NK-92 (cell line): ENCODE data around the gene TES.
"Not testable (repeated sequence)": the region's sequence is repeated elsewhere in the genome, so short reads cannot be mapped to it uniquely, and the experiment has no call there.

Experiments
- DNase-seq: peaks from one replicate; lab custom pipeline; 2025; ENCODE audit not compliant: unreplicated experiment; lab: John Stamatoyannopoulos, UW

TES gene

DNA sequence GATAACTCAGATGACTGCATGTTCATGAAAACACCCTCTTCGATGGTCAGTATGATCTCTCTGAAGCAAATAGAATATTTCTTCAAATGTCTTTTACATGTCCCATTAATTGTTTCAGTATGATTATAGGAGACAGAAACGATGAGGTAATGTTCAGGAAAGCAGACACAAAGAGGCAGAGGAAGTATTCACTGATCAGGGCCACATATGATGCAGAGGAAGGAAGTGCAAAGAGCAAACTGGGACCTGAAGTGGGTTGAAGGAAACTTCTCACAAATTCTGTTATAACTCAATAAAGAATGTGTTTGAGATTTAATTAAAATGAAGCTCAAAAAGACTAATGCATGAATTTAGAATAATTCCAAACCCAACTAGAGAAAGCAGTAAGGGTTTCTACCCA, 70.5 kb downstream of the TES start:
- no peak for DNase-seq

DNA sequence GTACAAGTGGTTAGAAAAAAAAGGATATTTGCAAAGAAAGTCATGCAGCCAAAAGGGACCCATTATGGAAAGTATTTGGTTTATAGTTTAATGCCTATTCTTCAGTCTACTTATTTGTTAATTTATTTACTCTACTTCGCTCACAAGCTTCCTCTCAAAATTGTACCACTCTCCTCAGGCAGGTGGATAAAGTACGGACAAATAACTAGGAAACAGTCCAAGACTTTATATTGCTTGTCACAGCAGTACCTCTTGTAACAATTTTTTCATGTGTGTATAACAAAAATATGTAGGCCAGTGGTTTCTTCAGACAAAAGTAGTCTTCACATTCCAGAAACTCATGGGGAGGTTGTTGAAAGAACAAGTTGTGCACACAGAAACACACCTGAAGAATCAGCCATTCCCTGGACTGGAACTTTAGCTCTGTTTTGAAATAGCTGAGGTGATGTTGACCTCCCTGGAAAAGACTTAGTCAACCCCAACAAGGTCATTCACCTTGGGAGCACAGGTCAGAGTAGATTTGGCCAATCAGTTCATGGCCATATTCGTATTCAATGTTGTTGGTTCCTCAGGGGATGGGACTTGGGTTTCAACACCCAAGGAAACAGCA, 73.4 kb downstream of the TES start:
- DNase-seq: no peak

DNA sequence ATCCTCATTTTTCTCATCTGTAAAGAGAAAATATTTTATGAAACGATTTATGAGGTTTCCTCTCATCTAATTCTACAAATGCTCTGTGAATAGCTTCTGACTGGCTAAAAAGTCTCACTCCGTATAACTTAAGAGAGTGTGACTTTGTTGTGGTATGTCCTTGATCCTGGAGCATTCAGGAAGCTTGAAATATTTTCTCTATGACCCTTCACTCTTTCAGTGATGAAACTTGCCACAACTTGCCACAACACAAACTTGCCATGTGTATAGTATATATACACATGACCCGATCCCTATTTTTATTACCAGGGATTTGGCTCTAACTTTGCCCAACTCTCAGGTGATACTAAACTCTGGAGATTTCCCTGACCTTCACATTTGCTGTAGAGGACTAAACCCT, 74.1 kb downstream of the TES start:
- DNase-seq: no peak

DNA sequence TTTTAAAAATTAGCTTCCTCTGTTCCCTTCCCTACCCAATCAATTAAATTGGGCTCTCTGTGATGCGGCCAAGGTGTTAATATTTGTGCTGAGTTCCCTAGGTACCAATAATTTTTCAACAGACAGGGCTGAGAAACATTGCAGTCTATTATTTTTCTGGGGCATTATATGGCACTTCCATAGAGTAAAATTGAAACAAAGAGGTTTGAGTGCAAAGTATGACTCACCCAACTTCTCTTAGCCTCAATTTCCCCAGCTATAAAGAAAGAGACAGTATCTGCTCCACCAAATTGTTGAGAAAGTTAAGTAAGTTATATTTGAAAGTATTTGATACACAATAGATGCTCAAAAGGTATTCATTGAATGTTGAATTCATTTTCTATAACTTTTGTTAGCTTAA, 74.9 kb downstream of the TES start:
- no peak for DNase-seq

GRCh38 chr7:116290740-116291139, 80.4 kb downstream of the TES start:
- DNase-seq: no peak

- DNase-seq: no peak
Observed at GRCh38 chr7:116291937-116292336, 81.6 kb downstream of the TES start.

DNA sequence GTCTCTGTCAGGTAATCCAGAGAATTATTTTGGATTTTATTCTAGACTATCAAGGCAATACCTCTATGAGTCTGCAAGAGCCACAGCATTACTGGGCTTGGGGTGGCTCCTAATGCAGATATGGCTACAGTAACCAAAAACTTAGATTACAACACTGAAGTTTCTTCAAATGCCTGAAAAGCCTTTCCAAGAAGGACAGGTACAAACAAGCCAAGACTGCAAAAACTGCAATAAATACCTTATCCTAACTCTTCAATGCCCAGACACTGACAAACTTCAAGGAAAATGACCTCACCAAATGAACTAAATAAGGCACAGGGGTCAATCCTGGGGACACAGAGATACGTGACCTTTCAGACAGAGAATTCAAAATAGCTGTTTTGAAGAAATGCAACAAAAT, 82.0 kb downstream of the TES start:
- no peak for DNase-seq

- no peak for DNase-seq
Observed at GRCh38 chr7:116293139-116293538, 82.8 kb downstream of the TES start.

- no peak for DNase-seq
Observed at GRCh38 chr7:116293633-116294032, 83.3 kb downstream of the TES start.

- not testable (repeated sequence) for DNase-seq
Observed at GRCh38 chr7:116295903-116296302, 85.6 kb downstream of the TES start.

DNA sequence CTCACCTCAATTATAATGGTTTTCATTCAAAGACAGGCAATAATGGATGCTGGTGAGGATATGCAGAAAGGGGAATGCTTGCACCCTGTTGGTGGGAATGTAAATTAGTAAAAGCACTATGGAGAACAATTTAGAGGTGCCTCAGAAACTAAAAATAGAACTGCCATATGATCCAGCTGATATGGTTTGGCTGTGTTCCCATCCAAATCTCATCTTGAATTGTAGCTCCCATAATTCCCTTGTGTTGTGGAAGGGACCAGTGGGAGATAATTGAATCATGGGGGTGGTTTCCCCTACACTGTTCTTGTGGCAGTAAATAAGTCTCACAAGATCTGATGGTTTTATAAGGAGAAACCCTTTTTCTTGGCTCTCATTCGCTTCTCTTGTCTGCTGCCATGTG, 87.7 kb downstream of the TES start:
- no peak for DNase-seq

DNA sequence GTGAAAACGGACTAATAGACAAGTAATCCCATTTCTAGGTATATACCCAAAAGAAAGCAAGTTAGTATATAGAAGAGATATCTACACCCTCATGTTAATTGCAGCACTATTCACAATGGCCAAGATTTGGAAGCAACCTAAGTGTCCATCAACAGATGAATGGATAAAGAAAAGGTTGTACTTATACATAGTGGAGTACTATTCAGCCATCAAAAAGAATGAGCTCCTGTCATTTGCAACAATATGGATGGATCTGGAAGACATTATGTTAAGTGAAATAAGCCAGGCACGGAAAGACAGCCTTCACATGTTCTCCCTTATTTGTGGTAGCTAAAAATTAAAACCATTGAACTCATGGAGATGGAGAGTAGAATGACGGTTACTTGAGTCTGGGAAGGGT, 88.2 kb downstream of the TES start:
- no peak for DNase-seq

GRCh38 chr7:116305485-116306408, 95.4 kb downstream of the TES start:
- no peak for DNase-seq

GRCh38 chr7:116306409-116307048, 96.2 kb downstream of the TES start:
- DNase-seq: no peak

- no peak for DNase-seq
Observed at GRCh38 chr7:116307253-116307652, 96.9 kb downstream of the TES start.
